ENCODE measurements around the gene AQP1.

- TF ChIP-seq EZH2phosphoT487 (IDR thresholded peaks at IDR 0.05; ENCODE audit: insufficient read depth, low read depth) (no peak), EZH2 (IDR thresholded peaks at IDR 0.05; ENCODE audit: insufficient read depth, poor library complexity, severe bottlenecking) (no peak)
Measured at GRCh38 chr7:30969604-30969970, 57.9 kb downstream of the AQP1 start.
